Subcutaneous adipose tissue (tissue), 4 donors: ENCODE results near the gene MAFB. TPM values are rescaled to one million over a fixed set of nuclear protein-coding genes. Genes with fewer than 3 reads are reported as not detected.

Experiments used
- total RNA-seq, 4 donors: library from RNA; depleted of rRNA; stranded (reverse); fragments of >200 nt; gene quantifications; one replicate each; pipeline ENCODE4 v1.1.0, GENCODE V29; 2016
- TF ChIP-seq, protein P1 (sequence below): fragments of 450-650 bp; IDR thresholded peaks from one replicate; pipeline ENCODE4 v1.5.1; 2016; ENCODE audit warnings: low read depth, mild to moderate bottlenecking, control low read depth, antibody characterized with exemption, moderate library complexity

The MAFB gene
- total RNA-seq, 4 donors from 2014 or later: 74.0 to 140 (median 112) TPM

DNA sequence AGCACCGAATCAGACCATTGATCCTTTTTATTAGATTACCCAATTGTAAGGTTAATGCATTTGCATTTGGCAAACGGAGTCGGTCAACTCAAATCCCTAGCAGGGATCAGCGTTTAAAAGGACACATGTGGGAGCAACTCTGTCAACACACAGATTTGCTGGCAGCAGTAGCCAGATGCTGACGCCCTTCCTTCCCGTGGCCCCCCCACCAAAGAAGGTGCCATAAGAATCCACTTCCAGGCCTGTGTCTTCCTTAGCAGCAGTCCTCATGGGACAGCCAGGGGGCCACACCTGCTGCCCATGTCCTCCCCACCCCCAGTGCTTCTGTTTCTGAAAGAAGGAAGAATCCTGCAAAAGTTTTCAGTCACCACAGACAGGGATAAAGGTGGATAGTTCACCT is 24.5 kb upstream of the MAFB start:
- TF ChIP-seq, protein P1, sequence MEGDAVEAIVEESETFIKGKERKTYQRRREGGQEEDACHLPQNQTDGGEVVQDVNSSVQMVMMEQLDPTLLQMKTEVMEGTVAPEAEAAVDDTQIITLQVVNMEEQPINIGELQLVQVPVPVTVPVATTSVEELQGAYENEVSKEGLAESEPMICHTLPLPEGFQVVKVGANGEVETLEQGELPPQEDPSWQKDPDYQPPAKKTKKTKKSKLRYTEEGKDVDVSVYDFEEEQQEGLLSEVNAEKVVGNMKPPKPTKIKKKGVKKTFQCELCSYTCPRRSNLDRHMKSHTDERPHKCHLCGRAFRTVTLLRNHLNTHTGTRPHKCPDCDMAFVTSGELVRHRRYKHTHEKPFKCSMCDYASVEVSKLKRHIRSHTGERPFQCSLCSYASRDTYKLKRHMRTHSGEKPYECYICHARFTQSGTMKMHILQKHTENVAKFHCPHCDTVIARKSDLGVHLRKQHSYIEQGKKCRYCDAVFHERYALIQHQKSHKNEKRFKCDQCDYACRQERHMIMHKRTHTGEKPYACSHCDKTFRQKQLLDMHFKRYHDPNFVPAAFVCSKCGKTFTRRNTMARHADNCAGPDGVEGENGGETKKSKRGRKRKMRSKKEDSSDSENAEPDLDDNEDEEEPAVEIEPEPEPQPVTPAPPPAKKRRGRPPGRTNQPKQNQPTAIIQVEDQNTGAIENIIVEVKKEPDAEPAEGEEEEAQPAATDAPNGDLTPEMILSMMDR: no peak

DNA sequence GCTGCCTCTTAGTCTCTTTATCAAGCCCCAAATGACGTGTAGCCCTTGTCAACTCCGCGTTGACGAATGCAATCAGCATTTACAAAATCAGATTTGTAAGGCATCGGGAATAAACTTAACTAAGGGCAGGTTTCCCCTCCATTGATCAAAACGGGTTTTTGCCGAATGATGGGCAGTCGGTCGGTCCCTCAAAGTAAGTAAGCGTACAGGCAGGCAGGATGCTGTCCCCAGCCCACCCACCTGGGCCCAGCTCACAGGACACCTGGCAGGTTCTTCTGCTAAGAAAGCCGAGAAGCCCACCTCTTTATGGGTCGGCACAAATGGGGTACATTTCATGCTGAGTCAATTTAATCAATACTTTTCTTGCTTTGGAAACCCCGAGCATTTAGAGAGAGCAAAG is 22.0 kb upstream of the MAFB start:
- TF ChIP-seq, protein P1: no peak

DNA sequence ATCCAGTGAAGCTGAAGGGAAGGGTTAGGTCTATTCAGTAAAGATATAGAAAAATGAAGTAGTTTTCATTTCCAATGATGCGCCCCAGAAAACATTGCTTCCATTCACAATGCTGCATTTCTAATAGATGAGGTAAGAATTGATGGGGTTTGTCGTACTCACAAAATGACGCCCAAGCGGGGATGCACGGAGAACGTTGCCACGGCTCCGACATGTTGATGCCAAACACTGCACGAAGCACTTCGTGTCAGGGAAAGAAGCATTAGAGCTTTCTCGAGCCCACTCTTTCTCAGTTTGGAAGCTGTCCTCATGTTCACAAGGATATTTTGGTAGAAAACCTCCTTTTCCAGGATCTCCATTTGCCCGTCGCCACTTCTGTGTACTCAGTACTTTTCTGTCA is 21.6 kb upstream of the MAFB start:
- TF ChIP-seq, protein P1: no peak

DNA sequence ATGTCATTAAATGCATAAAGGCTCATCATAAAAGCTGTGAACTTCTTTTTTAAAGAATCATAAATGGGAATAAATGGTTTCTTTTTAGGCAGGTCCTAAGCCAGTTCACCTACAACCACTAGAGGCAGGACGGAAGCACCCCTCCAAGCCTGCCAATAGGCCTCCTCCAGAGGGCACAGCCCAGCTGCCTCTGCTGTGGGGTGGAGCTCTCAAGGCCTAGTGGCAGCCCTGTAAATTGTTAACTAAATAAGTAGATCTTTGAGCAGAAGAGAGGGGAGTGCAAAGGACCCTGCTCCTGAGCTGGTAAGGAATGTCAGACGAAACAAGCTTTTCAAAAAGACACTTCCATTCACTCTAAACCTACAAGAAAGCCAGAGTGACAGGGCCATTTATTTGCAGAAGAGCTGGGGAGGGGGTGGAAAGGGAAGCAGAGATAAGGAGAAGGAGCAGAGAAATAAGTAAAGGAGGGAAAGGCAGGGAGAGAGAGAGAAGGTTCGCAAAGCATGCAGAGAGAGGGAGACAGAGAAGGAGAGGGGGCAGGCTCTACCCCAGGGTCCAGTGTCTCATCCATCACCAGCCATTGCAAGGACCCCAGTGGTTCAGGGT is 18.0 kb upstream of the MAFB start:
- TF ChIP-seq, protein P1: no peak

DNA sequence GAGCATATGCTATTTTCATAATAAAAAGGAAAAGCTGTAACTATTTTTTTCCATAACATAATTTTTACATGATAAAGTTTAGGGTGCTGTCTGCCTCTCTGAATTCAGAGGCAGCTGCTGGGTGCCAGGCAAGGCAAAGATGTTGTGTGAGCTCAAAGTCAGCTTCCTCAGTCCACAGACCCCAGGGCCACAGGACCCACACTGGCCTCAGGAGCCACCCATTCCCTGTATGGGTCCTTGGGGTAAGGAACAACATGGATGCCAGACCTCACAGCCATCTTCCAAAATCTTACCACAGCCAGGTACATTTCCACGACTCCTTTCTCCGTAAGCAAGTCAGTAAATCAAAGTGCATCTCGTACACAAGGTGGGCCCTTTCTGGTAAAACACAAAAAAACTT is 16.4 kb upstream of the MAFB start:
- TF ChIP-seq, protein P1: no peak

DNA sequence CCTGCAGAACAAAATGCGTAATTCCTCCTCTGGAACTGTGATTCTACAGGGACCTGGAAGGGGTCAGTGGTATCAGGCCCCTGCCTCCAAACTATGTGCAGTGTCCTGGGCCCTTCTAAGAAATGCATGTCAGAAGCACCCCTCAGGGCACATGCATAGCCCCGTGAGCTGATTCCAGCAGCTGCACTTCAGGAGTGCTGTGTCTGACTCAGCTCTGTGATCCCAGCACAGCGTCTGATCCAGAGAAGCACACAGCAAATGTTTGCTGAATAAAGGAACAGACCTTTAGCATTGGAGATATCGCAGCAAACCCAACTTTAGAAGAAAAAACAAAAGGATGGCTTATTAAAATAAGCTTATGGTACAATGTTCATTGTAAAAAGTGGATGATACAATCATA is 15.8 kb upstream of the MAFB start:
- TF ChIP-seq, protein P1: no peak

DNA sequence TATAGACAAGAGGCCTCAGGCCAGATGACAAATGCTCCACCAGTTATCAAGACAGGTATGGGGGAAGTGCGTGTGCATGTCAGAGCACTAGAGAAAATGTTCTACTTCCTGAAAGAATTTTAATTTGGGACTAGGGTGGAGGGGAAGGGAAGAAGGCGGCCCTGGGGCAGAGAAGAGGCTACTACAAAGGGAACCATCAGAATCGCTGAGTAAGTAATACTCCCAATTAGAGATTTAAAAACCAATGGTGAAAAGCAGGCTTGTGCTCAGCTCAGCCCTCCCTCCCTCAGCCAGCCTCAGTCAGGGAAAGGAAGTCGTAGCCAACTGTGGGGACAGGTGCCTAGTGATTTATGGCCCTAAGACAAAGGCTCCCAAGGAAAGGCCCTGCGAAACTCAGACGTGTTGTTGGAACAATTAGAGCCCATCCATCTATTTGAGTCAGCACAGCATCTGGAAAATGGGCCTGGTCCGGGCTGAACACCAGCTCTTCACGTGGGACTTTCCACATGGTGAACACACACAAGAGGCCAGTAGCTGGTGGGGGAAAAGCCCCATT is 15.0 kb upstream of the MAFB start:
- TF ChIP-seq, protein P1: no peak
